GM19351 (cell line): ENCODE measurements around the gene ELMO3.

Source experiments
- ATAC-seq: cut with Tn5 transposase; IDR thresholded peaks from one replicate; pipeline ENCODE4 v1.9.1; 2021; ENCODE audit warnings: mild to moderate bottlenecking, moderate library complexity; ENCODE audit not compliant: unreplicated experiment

Gene ELMO3

GRCh38 chr16:67193536-67193935, 5.4 kb upstream of the ELMO3 start:
- no peak for ATAC-seq

GRCh38 chr16:67194260-67194659, 4.7 kb upstream of the ELMO3 start:
- ATAC-seq = no peak

- no peak for ATAC-seq
These were observed 3.3 kb upstream of the ELMO3 start for GRCh38 chr16:67195676-67196075.

- ATAC-seq = no peak
These were observed 2.0 kb upstream of the ELMO3 start for GRCh38 chr16:67196881-67197280.

- ATAC-seq = no peak
These were observed 1.2 kb upstream of the ELMO3 start for GRCh38 chr16:67197704-67198103.

- no peak for ATAC-seq
These were observed 645 bp upstream of the ELMO3 start for GRCh38 chr16:67198238-67198734.

DNA sequence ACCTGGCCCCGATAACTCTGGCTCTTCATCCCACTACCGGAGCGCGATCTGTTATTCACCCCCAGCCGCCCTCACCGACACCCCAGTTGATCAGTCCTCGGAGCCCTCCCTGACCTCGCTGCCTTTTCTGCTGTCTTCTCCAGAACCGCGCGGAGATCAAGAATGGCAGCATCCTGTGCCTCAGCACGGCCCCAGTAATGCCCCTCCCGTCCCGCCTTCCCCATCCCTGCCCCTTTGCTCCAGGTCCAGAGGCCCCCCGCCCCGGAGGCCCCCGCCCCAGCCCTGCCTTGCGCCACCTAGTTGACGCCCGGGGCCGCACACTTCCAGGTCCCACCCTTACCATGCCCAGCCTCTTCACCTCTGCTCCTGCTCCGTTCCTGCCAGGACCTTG, 872 bp downstream of the ELMO3 start:
- ATAC-seq = no peak

GRCh38 chr16:67200491-67200890, 1.6 kb downstream of the ELMO3 start:
- ATAC-seq = no peak

GRCh38 chr16:67201411-67202345, 2.7 kb downstream of the ELMO3 start:
- no peak for ATAC-seq

- ATAC-seq = no peak
These were observed 3.5 kb downstream of the ELMO3 start for GRCh38 chr16:67202426-67202825.

DNA sequence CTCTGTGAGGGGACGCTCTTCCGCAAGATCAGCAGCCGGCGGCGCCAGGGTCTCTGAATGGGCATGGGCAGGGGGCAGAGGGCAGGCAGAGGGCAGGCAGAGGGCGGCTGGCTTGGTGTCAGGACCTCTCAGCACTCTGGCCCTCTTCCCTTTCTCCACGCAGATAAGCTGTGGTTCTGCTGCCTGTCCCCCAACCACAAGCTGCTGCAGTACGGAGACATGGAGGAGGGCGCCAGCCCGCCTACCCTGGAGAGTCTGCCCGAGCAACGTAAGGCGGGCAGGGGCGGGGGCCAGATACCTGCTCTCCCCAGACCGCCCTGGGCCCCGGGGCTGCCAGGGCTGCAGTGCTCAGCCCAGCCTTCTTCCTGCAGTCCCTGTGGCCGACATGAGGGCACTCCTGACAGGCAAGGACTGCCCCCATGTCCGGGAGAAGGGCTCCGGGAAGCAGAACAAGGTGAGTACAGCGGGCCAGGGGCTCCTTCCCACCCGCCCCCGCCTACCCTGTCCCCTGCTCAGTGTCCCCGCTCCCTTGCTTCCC, 4.1 kb downstream of the ELMO3 start:
- ATAC-seq = no peak

- ATAC-seq = no peak
These were observed 5.1 kb downstream of the ELMO3 start for GRCh38 chr16:67204076-67204475.

DNA sequence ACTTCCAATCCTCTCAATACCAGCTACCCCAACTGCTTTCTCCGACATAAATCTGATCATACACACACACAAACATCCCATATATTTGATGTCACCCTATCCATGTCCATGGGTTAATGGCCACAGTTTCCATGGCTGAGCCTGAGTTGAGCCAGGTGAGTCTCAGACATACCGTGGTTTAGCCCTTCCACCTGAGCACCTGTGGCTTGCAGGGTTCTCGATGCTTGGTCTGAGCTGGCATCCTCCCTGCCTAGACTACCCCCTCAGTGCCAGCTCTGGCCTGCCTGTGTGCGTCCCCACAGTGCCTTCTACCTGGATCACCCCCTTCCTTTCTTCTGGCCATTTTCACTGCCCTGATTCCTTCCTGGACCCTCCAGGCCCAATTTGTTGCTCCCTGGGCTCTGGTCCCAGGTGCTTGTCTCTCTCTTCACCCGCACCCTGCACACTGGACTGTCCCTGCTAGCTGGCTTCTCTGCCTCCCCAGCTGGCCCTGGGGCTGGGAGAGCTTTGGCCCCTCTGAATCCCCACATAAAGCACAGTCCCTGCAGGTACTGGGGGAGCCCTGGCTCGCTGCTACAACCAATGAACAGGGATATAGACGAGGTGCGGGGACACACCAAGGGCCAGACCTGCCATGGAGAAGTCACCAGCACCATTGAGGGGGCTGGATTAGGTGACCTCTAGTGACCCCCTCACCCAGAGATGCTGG, 7.4 kb downstream of the ELMO3 start:
- no peak for ATAC-seq

- no peak for ATAC-seq
These were observed 7.9 kb downstream of the ELMO3 start for GRCh38 chr16:67206838-67207248.

DNA sequence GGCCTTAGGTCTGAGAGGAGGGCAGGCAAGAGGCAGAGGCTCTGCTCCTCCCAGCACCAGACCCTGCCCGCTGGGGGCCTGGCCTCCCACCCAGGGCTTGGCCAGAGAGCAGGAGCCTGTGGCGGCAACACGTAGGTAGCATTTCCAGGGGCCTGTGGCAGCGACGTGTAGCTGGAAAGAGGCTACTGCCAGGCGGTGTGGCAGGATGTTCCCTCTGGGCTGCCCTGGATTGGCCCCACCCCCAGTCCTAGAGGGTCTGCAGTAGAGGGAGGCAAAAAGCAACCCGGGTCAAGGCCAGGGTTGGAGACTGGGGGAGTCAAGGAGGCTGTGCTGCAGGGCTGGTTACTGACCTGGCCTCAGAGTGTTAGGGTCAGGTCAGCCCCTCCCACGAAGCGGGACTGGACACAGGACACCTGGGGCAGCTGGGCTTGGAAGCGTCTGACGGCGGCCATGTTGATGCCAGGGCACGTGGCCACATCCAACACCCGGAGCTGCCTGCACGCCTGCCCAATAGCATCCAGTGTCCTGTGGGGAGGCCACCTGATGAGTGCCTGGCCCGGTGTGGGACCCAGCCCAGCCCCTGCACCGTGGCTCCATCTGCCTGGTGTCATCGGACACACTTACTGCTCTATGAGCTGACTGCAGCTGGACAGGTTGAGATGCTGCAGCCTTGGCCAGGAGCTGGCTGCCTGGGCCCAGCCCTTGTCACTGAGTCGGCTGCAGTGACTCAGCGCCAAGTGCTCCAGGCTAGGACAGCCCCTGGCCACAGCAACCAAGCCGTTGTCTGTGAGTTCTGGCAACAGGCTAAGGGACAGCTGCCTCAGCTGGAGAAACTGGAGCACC, 8.5 kb downstream of the ELMO3 start:
- ATAC-seq = no peak

- ATAC-seq = no peak
These were observed 9.4 kb downstream of the ELMO3 start for GRCh38 chr16:67208154-67208896.

DNA sequence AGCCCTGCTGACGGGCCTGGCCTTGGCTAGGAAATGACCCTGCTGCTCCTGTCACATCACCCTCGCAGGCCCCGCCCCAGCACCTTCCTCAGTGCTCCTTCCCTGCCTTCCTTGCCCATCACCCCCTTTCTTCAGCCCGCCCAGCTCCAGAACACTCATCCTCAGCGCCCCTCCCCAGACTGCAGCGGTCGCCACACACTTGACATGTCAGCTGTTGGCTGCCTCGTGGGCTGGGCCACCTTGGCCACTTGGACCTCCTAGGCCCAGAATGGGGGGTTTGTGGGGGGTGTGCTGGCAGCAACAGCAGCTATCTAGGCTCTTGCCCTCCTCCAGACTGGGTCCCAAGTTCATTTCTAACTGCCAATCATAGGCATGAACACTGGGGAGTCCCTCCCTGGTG, 10.6 kb downstream of the ELMO3 start:
- ATAC-seq = no peak

DNA sequence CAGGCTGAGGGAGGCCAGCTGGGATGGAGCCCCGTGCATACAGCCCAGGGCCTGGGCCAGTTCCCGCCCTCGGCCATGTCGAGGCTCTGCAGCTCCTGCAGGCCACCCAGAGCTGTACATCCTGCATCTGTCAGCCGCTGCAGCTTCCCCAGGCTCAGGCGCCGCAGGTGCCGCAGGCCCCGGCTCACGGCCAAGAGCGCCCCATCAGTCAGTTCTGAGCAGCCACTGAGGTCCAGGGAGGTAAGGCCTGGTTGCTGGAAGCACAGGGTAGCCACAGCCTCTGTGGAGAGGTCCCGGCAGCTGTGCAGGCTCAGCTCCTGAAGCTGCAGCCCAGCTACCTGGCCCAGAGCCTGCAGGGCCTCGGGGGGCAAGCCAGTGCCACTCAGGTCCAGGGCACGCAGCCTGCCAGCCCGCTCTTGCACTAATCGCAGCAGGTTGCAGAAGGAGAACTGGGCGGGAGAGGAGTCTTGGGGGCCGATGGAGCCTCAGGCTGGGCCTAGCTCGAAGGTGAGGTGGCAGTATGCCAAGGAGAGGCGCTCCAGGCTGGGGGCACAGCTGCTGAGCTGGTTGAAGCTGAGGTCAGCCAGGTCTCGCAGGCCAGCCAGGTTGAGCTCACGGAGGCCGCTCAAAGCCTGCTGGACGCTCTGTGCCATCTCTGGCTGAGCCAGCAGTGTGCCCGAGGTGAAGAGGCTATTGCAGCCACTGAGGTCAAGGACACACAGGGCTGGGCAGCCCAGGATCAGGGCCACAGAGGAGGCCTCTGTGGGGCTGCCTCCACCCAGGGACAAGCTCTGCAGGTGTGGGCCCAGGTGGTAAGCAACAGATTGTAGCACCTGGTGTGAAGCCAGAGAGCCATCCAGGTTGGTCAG, 11.4 kb downstream of the ELMO3 start:
- ATAC-seq = no peak

DNA sequence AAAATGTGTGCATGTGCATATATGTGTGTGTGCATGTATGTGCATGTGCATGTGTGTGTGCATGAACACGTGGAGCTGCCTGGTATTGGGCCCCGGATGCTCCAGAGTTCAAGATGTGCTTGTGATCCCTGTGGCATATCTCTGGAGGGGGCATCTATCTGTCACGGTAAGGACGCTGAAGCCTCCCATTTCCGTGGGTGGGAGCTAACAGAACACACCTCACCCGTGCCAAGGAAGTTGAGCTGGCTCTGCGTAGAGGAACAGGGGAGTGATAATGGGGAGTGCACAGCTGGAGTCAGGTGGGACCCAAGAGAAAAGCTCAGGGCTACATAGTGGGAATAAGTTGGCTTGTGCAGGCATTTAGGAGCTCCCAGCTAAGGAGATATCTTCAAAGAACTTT, 12.7 kb downstream of the ELMO3 start:
- ATAC-seq = no peak
